ENCODE measurements around the gene TMEM178A. TPM values are rescaled to one million over a fixed set of nuclear protein-coding genes. Genes with fewer than 3 reads are reported as not detected.

TMEM178A gene
- total RNA-seq, 1 donor: not detected

- peaks cover 24% of the 10 kb centered on the region for H3K27me3 ChIP-seq (ENCODE audit: insufficient read depth, low read length)
- no peaks in the 10 kb centered on the region for H3K4me1 ChIP-seq (ENCODE audit: insufficient read depth, low read length)
- H3K4me3 ChIP-seq (ENCODE audit: low read length): no peak overlapping the region
- no peaks in the 10 kb centered on the region for H3K9me3 ChIP-seq (ENCODE audit: low read depth, low read length)
These were observed 5.0 kb upstream of the TMEM178A start for GRCh38 chr2:39660612-39661236.

- Histone ChIP-seq H3K27me3 (ENCODE audit: insufficient read depth, low read length) (peaks cover 29% of the 10 kb centered on the region), H3K4me1 (ENCODE audit: insufficient read depth, low read length) (peaks cover 8% of the 10 kb centered on the region), H3K4me3 (ENCODE audit: low read length) (no peak overlapping the region)
These were observed 3.9 kb upstream of the TMEM178A start for GRCh38 chr2:39661826-39662225.

GRCh38 chr2:39663187-39663930 lies 2.4 kb upstream of the TMEM178A start:
- H3K9me3 ChIP-seq (ENCODE audit: low read depth, low read length): no peaks in the 10 kb centered on the region

More at GRCh38 chr2:39661826-39662225, 3.9 kb upstream of the TMEM178A start:
- no peaks in the 10 kb centered on the region for H3K9me3 ChIP-seq (ENCODE audit: low read depth, low read length)

GRCh38 chr2:39664232-39664887 lies 1.4 kb upstream of the TMEM178A start:
- no peak overlapping the region for H3K4me3 ChIP-seq (ENCODE audit: low read length)
- no peaks in the 10 kb centered on the region for H3K9me3 ChIP-seq (ENCODE audit: low read depth, low read length)
- H3K27me3 ChIP-seq (ENCODE audit: insufficient read depth, low read length): peaks cover 51% of the 10 kb centered on the region
- peaks cover 9% of the 10 kb centered on the region for H3K4me1 ChIP-seq (ENCODE audit: insufficient read depth, low read length)

More at GRCh38 chr2:39663187-39663930, 2.4 kb upstream of the TMEM178A start:
- Histone ChIP-seq H3K27me3 (ENCODE audit: insufficient read depth, low read length) (peaks cover 44% of the 10 kb centered on the region), H3K4me3 (ENCODE audit: low read length) (no peak overlapping the region), H3K4me1 (ENCODE audit: insufficient read depth, low read length) (peaks cover 9% of the 10 kb centered on the region)

GRCh38 chr2:39664888-39665591 lies 677 bp upstream of the TMEM178A start:
- H3K4me1 ChIP-seq (ENCODE audit: insufficient read depth, low read length): peaks cover 9% of the 10 kb centered on the region
- H3K27me3 ChIP-seq (ENCODE audit: insufficient read depth, low read length): peaks cover 51% of the 10 kb centered on the region
- H3K9me3 ChIP-seq (ENCODE audit: low read depth, low read length): no peaks in the 10 kb centered on the region
- no peak overlapping the region for H3K4me3 ChIP-seq (ENCODE audit: low read length)

- H3K27me3 ChIP-seq (ENCODE audit: insufficient read depth, low read length): peaks cover 51% of the 10 kb centered on the region
These were observed 879 bp downstream of the TMEM178A start for GRCh38 chr2:39666491-39667101.

GRCh38 chr2:39667104-39667885 lies 1.6 kb downstream of the TMEM178A start:
- Histone ChIP-seq H3K4me1 (ENCODE audit: insufficient read depth, low read length) (peaks cover 9% of the 10 kb centered on the region), H3K4me3 (ENCODE audit: low read length) (no peak overlapping the region), H3K9me3 (ENCODE audit: low read depth, low read length) (no peaks in the 10 kb centered on the region), H3K27me3 (ENCODE audit: insufficient read depth, low read length) (peaks cover 51% of the 10 kb centered on the region)

More at GRCh38 chr2:39666491-39667101, 879 bp downstream of the TMEM178A start:
- Histone ChIP-seq H3K4me1 (ENCODE audit: insufficient read depth, low read length) (peaks cover 9% of the 10 kb centered on the region), H3K4me3 (ENCODE audit: low read length) (no peak overlapping the region), H3K9me3 (ENCODE audit: low read depth, low read length) (no peaks in the 10 kb centered on the region)

- H3K4me1 ChIP-seq (ENCODE audit: insufficient read depth, low read length): peaks cover 9% of the 10 kb centered on the region
- peaks cover 53% of the 10 kb centered on the region for H3K27me3 ChIP-seq (ENCODE audit: insufficient read depth, low read length)
- H3K4me3 ChIP-seq (ENCODE audit: low read length): no peak overlapping the region
- H3K9me3 ChIP-seq (ENCODE audit: low read depth, low read length): no peaks in the 10 kb centered on the region
These were observed 2.2 kb downstream of the TMEM178A start for GRCh38 chr2:39667886-39668276.

GRCh38 chr2:39668576-39669080 lies 2.9 kb downstream of the TMEM178A start:
- Histone ChIP-seq H3K4me1 (ENCODE audit: insufficient read depth, low read length) (peaks cover 9% of the 10 kb centered on the region), H3K27me3 (ENCODE audit: insufficient read depth, low read length) (peaks cover 46% of the 10 kb centered on the region), H3K4me3 (ENCODE audit: low read length) (no peak overlapping the region), H3K9me3 (ENCODE audit: low read depth, low read length) (no peaks in the 10 kb centered on the region)

GRCh38 chr2:39671604-39672003 lies 5.9 kb downstream of the TMEM178A start:
- peaks cover 3% of the 10 kb centered on the region for H3K4me1 ChIP-seq (ENCODE audit: insufficient read depth, low read length)
- no peak overlapping the region for H3K4me3 ChIP-seq (ENCODE audit: low read length)
- no peaks in the 10 kb centered on the region for H3K9me3 ChIP-seq (ENCODE audit: low read depth, low read length)
- H3K27me3 ChIP-seq (ENCODE audit: insufficient read depth, low read length): peaks cover 27% of the 10 kb centered on the region

GRCh38 chr2:39673018-39673417 lies 7.3 kb downstream of the TMEM178A start:
- H3K27me3 ChIP-seq (ENCODE audit: insufficient read depth, low read length): peaks cover 12% of the 10 kb centered on the region
- no peak overlapping the region for H3K4me3 ChIP-seq (ENCODE audit: low read length)
- no peaks in the 10 kb centered on the region for H3K4me1 ChIP-seq (ENCODE audit: insufficient read depth, low read length)
- no peaks in the 10 kb centered on the region for H3K9me3 ChIP-seq (ENCODE audit: low read depth, low read length)

GRCh38 chr2:39676342-39676741 lies 10.6 kb downstream of the TMEM178A start:
- no peak overlapping the region for H3K4me3 ChIP-seq (ENCODE audit: low read length)
- H3K9me3 ChIP-seq (ENCODE audit: low read depth, low read length): no peaks in the 10 kb centered on the region
- H3K4me1 ChIP-seq (ENCODE audit: insufficient read depth, low read length): no peaks in the 10 kb centered on the region
- H3K27me3 ChIP-seq (ENCODE audit: insufficient read depth, low read length): peaks cover 2% of the 10 kb centered on the region

GRCh38 chr2:39678170-39678569 lies 12.5 kb downstream of the TMEM178A start:
- Histone ChIP-seq H3K9me3 (ENCODE audit: low read depth, low read length) (no peaks in the 10 kb centered on the region), H3K27me3 (ENCODE audit: insufficient read depth, low read length) (no peaks in the 10 kb centered on the region), H3K4me1 (ENCODE audit: insufficient read depth, low read length) (no peaks in the 10 kb centered on the region), H3K4me3 (ENCODE audit: low read length) (no peak overlapping the region)

GRCh38 chr2:39679805-39680204 lies 14.1 kb downstream of the TMEM178A start:
- Histone ChIP-seq H3K9me3 (ENCODE audit: low read depth, low read length) (no peaks in the 10 kb centered on the region), H3K4me3 (ENCODE audit: low read length) (no peak overlapping the region)

More at GRCh38 chr2:39679805-39680204, 14.1 kb downstream of the TMEM178A start:
- Histone ChIP-seq H3K4me1 (ENCODE audit: insufficient read depth, low read length) (no peaks in the 10 kb centered on the region), H3K27me3 (ENCODE audit: insufficient read depth, low read length) (no peaks in the 10 kb centered on the region)

Measured in mononuclear cell (primary cell).